D721Med (cell line): ENCODE measurements around the gene ANKZF1.

Source experiments
- DNase-seq: peaks from one replicate; pipeline ENCODE4 v3.0.0; 2011; ENCODE audit warnings: low spot score; ENCODE audit not compliant: insufficient read length
- FAIRE-seq: peaks from 2 replicates; lab custom pipeline; 2011; peaks lifted over from hg19 to GRCh38; lab: Jason Lieb, UNC
- TF ChIP-seq, protein P1 (sequence below): IDR thresholded peaks from 2 replicates; pipeline ENCODE4 v1.5.1; 2012; ENCODE audit warnings: mild to moderate bottlenecking, control low read depth; ENCODE audit not compliant: insufficient read depth; ENCODE audit errors: missing control alignments

The ANKZF1 gene

DNA sequence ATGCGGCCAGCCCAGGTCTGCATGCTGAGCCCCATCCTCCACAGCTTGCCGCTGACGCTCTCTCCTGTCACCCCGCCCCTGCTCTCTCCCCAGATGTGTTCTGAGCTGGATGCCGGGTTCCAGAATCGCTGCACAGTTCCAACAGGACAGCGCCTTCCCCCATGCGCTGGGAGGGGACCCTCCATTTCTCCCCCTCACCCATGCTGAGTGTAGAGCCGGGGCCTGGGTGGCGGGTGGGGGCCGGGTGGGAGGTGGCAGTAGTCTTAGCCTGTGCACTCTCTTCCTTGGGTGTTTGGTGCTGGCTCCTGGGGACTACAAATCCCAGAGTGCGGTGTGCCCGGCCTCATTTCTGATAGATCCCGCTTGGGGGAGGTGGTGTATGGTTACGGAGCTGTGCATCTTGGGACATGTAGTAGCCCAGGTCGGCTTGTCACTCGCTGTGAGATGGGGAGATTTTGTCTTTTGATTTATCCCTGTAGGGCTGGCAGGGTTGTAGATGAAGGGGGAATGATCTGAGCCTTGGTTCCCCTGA is 56.4 kb downstream of the ANKZF1 start:
- FAIRE-seq = no peak
- TF ChIP-seq, protein P1, sequence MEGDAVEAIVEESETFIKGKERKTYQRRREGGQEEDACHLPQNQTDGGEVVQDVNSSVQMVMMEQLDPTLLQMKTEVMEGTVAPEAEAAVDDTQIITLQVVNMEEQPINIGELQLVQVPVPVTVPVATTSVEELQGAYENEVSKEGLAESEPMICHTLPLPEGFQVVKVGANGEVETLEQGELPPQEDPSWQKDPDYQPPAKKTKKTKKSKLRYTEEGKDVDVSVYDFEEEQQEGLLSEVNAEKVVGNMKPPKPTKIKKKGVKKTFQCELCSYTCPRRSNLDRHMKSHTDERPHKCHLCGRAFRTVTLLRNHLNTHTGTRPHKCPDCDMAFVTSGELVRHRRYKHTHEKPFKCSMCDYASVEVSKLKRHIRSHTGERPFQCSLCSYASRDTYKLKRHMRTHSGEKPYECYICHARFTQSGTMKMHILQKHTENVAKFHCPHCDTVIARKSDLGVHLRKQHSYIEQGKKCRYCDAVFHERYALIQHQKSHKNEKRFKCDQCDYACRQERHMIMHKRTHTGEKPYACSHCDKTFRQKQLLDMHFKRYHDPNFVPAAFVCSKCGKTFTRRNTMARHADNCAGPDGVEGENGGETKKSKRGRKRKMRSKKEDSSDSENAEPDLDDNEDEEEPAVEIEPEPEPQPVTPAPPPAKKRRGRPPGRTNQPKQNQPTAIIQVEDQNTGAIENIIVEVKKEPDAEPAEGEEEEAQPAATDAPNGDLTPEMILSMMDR = no peak
- no peak for DNase-seq
